Hepatocyte (in vitro differentiated cells): Measurements from ENCODE around the gene DCAF8L2. TPM values are rescaled to one million over a fixed set of nuclear protein-coding genes. Genes with fewer than 3 reads are reported as not detected.

Source experiments
- DNase-seq: peaks from one replicate; pipeline ENCODE4 v3.0.0-alpha.2; 2016; ENCODE audit warnings: low spot score
- H2AFZ ChIP-seq: fragments of 200-600 bp; sonication (generic); 2 replicates; pipeline ENCODE4 v1.6.0; 2016; ENCODE audit warnings: antibody characterized with exemption, mild to moderate bottlenecking
- H3K27ac ChIP-seq: fragments of 200-600 bp; sonication (generic); 2 replicates; pipeline ENCODE4 v1.5.1; 2016; ENCODE audit warnings: mild to moderate bottlenecking
- H3K27me3 ChIP-seq: fragments of 200-600 bp; sonication (generic); 2 replicates; pipeline ENCODE4 v1.6.1; 2016
- H3K36me3 ChIP-seq: fragments of 200-600 bp; sonication (generic); replicated peaks from 2 replicates; pipeline ENCODE4 v1.5.1; 2016; ENCODE audit warnings: low read depth; ENCODE audit not compliant: insufficient read depth
- H3K4me1 ChIP-seq: fragments of 200-600 bp; sonication (generic); 2 replicates; pipeline ENCODE4 v1.5.1; 2016; ENCODE audit warnings: mild to moderate bottlenecking, moderate library complexity; ENCODE audit not compliant: insufficient read depth
- H3K4me2 ChIP-seq: fragments of 200-600 bp; sonication (generic); 2 replicates; pipeline ENCODE4 v1.6.0; 2016
- H3K4me3 ChIP-seq: fragments of 200-600 bp; sonication (generic); 2 replicates; pipeline ENCODE4 v1.5.1; 2016; ENCODE audit warnings: mild to moderate bottlenecking
- H3K79me2 ChIP-seq: fragments of 200-600 bp; sonication (generic); 2 replicates; pipeline ENCODE4 v1.6.0; 2017; ENCODE audit warnings: mild to moderate bottlenecking
- H3K9me2 ChIP-seq: fragments of 200-600 bp; sonication (generic); replicated peaks from 2 replicates; pipeline ENCODE4 v1.6.0; 2017; ENCODE audit warnings: mild to moderate bottlenecking; ENCODE audit not compliant: insufficient read depth
- H3K9me3 ChIP-seq: fragments of 200-600 bp; sonication (generic); 2 replicates; pipeline ENCODE4 v1.5.1; 2016; ENCODE audit warnings: low read depth, mild to moderate bottlenecking
- H4K20me1 ChIP-seq: fragments of 200-600 bp; sonication (generic); 2 replicates; pipeline ENCODE4 v1.6.0; 2016; ENCODE audit warnings: mild to moderate bottlenecking; ENCODE audit not compliant: insufficient read depth, poor library complexity, severe bottlenecking
- EZH2 ChIP-seq: fragments of 200-600 bp; sonication (generic); IDR thresholded peaks from 2 replicates; pipeline ENCODE4 v1.6.1; 2016; ENCODE audit warnings: antibody characterized with exemption, mild to moderate bottlenecking, borderline replicate concordance
- EZH2phosphoT487 ChIP-seq: fragments of 200-600 bp; sonication (generic); IDR thresholded peaks from one replicate; pipeline ENCODE4 v1.6.1; 2018; ENCODE audit warnings: antibody characterized with exemption, mild to moderate bottlenecking, low read depth, moderate library complexity; ENCODE audit not compliant: unreplicated experiment, severe bottlenecking
- WGBS: methylation state at CpG from one replicate; pipeline ENCODE4 v1.1.6; 2016; ENCODE audit warnings: low lambda C conversion rate; ENCODE audit errors: missing lambda C conversion rate; 5-methylcytosine and 5-hydroxymethylcytosine counted together
- polyA plus RNA-seq: library from polyadenylated mRNA; unstranded; fragments of >200 nt; fragmentation: Nextera tagmentation; extraction: Ambion mirVana; gene quantifications from 2 replicates; pipeline ENCODE4 v1.2.1, GENCODE V29; 2016
- total RNA-seq: library from RNA; depleted of rRNA; stranded (reverse); fragments of >200 nt; gene quantifications from 2 replicates; pipeline ENCODE4 v1.2.3, GENCODE V29; 2014
- TF ChIP-seq, protein P1 (sequence below): fragments of 200-600 bp; sonication (generic); IDR thresholded peaks from 2 replicates; pipeline ENCODE4 v1.5.1; 2016; ENCODE audit warnings: antibody characterized with exemption, mild to moderate bottlenecking; ENCODE audit not compliant: poor library complexity

DCAF8L2 gene
- total and polyA plus RNA-seq, 2 experiments from 2014 or later: not detected

DNA sequence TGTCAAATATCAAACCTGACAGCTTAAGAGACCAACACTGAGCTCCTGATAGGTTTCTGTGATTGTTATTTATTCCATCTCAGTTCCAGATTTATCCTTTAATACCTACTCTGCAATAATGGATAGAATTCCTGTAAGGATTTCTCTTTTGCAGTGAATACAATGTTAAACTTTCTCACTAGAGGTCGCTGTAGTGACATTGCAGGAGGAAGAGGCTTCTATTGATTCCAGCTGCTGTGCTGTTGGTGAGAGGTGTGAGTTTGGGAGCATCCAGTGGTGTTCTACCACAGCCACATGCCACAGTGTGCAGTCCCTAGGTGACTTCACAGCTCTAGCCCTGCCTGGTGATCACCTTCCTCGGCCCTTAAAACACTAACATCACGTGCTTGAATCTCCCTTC, 34.6 kb upstream of the DCAF8L2 start:
- Histone ChIP-seq H2AFZ (no peak overlapping the region), H3K36me3 (no peaks in the 10 kb centered on the region), H3K79me2 (no peaks in the 10 kb centered on the region), H3K27me3 (no peaks in the 10 kb centered on the region), H3K27ac (no peak overlapping the region), H4K20me1 (no peaks in the 10 kb centered on the region), H3K9me3 (no peaks in the 10 kb centered on the region), H3K4me2 (no peak overlapping the region), H3K4me1 (no peaks in the 10 kb centered on the region), H3K9me2 (no peaks in the 10 kb centered on the region), H3K4me3 (no peak overlapping the region)
- WGBS: 35% methylated on average over 3 of the region's 3 CpGs
- no peak for TF ChIP-seq EZH2
- no peak for TF ChIP-seq EZH2phosphoT487
- TF ChIP-seq, protein P1, sequence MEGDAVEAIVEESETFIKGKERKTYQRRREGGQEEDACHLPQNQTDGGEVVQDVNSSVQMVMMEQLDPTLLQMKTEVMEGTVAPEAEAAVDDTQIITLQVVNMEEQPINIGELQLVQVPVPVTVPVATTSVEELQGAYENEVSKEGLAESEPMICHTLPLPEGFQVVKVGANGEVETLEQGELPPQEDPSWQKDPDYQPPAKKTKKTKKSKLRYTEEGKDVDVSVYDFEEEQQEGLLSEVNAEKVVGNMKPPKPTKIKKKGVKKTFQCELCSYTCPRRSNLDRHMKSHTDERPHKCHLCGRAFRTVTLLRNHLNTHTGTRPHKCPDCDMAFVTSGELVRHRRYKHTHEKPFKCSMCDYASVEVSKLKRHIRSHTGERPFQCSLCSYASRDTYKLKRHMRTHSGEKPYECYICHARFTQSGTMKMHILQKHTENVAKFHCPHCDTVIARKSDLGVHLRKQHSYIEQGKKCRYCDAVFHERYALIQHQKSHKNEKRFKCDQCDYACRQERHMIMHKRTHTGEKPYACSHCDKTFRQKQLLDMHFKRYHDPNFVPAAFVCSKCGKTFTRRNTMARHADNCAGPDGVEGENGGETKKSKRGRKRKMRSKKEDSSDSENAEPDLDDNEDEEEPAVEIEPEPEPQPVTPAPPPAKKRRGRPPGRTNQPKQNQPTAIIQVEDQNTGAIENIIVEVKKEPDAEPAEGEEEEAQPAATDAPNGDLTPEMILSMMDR: peak; percentile 51
- peak; percentile 37 for DNase-seq

DNA sequence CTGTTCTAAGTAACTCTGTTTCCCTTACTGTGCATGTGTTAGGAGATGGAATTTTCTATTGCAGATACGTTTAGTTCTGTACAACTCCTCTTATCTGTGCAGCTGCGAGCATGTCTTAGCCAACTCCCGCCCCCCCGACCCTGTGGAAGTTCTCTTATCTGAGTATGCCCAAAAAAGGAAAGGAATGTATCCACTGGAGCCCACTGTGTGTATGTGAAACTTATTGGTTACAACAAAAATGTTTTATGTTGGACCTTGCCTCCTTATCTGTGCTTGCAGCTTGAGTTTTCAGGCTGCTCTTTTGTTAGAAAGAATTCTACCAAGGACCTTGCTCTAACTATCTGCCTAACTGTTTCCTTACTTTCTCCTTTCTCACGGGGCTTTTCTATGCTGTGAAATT, 24.2 kb upstream of the DCAF8L2 start:
- Histone ChIP-seq H4K20me1 (no peaks in the 10 kb centered on the region), H3K4me1 (no peaks in the 10 kb centered on the region), H3K9me3 (no peaks in the 10 kb centered on the region), H3K36me3 (no peaks in the 10 kb centered on the region), H3K27me3 (no peaks in the 10 kb centered on the region), H3K4me3 (peak overlapping the region; percentile 31), H3K27ac (peak overlapping the region; percentile 86), H2AFZ (no peak overlapping the region), H3K4me2 (peak overlapping the region; percentile 64), H3K9me2 (no peaks in the 10 kb centered on the region), H3K79me2 (no peaks in the 10 kb centered on the region)
- 40% methylated on average over 5 of the region's 5 CpGs for WGBS
- no peak for TF ChIP-seq EZH2phosphoT487
- TF ChIP-seq, protein P1: no peak
- TF ChIP-seq EZH2: no peak
- peak; percentile 39 for DNase-seq

DNA sequence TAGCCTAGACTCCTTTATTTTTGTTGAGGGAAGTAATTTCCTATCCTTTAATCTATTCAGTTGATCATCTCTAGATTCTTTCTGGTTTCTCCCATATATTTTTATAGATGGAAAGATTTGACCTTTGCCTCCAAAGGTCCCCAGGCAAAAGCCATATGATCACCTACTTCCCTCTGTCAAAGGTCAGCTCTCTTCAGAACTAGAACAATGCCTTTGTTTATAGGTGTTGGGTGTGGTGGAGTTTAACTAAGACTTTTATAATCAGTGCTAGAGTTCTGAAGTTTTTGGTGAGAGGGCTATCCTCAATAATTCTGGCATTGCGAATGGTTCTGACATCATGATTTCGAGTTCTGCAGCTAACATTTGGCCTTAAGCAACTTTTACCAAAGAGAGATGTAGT, 19.0 kb upstream of the DCAF8L2 start:
- Histone ChIP-seq H4K20me1 (no peaks in the 10 kb centered on the region), H3K27ac (no peak overlapping the region), H2AFZ (no peak overlapping the region), H3K27me3 (no peaks in the 10 kb centered on the region), H3K36me3 (no peaks in the 10 kb centered on the region), H3K4me2 (no peak overlapping the region), H3K79me2 (no peaks in the 10 kb centered on the region), H3K9me2 (no peaks in the 10 kb centered on the region), H3K4me3 (no peak overlapping the region), H3K9me3 (no peaks in the 10 kb centered on the region), H3K4me1 (no peaks in the 10 kb centered on the region)
- WGBS: 70% methylated on average over 2 of the region's 2 CpGs
- DNase-seq: no peak
- TF ChIP-seq EZH2 (no peak), EZH2phosphoT487 (no peak)
- TF ChIP-seq, protein P1: no peak

DNA sequence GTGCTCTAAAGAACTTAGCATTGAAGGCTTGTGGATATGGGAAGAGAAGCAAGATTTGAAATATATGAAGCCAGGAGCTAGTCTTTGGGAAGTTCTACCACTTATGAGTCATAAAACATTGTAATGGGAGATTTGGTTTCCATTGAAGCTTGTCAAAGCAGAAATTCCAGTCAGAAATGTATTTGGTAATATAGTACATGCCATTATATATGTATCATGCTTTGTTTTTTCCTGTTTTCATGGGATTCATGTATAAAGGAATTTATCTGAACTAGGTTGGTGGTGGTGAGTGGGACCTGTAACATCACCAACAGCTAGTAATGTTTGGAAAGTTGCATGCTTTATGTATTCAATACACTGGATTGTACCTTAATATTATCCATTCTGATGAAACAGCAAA, 14.6 kb upstream of the DCAF8L2 start:
- H3K4me1 ChIP-seq: no peaks in the 10 kb centered on the region
- H2AFZ ChIP-seq: no peak overlapping the region
- H3K27ac ChIP-seq: no peak overlapping the region
- H3K4me2 ChIP-seq: no peak overlapping the region
- TF ChIP-seq, protein P1: no peak
- TF ChIP-seq EZH2phosphoT487 (no peak), EZH2 (no peak)
- H3K36me3 ChIP-seq: no peaks in the 10 kb centered on the region
- H3K9me2 ChIP-seq: no peaks in the 10 kb centered on the region
- no peaks in the 10 kb centered on the region for H3K27me3 ChIP-seq
- H3K4me3 ChIP-seq: no peak overlapping the region
- no peaks in the 10 kb centered on the region for H3K9me3 ChIP-seq
- DNase-seq: no peak
- H3K79me2 ChIP-seq: no peaks in the 10 kb centered on the region
- H4K20me1 ChIP-seq: no peaks in the 10 kb centered on the region
